NCI-H524 treated with DMSO at 0.1 percent for 48 hours (cell line): ENCODE measurements around the gene PGAM5.

Experiments used
- DNase-seq: peaks from one replicate; lab custom pipeline; 2025; lab: John Stamatoyannopoulos, UW

The PGAM5 gene

DNA sequence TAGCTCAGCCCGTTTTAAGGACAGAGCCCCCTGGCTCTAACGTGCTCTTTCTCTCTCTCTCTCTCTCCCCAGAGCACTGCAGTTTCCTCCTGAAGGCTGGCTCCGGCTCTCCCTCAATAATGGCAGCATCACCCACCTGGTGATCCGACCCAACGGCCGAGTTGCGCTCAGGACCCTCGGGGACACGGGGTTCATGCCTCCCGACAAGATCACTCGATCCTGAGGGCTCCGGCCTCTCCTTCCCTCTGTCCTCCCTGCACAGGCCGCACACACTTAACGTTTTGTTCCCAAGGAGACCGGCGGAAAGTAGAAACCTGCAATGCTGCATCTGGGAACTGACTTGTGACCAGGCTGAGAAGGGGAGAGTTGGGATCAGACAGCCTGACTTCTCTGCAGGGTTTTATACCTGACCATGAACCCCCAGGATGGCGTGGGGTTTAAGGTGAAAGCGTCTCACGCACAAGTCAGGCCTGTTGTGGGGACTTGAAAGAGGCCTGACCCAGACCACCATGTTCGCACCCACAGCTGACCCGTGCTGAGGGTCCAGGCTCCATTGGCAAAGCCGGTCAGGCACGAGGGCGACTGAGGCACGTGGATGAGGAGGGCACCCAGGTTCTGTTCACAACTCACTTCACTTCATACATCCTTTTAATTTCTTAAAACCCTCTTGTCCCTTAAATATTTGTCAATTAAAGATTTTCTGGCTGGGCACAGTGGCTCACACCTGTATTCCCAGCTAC is 10.1 kb downstream of the PGAM5 start:
- DNase-seq = no peak

DNA sequence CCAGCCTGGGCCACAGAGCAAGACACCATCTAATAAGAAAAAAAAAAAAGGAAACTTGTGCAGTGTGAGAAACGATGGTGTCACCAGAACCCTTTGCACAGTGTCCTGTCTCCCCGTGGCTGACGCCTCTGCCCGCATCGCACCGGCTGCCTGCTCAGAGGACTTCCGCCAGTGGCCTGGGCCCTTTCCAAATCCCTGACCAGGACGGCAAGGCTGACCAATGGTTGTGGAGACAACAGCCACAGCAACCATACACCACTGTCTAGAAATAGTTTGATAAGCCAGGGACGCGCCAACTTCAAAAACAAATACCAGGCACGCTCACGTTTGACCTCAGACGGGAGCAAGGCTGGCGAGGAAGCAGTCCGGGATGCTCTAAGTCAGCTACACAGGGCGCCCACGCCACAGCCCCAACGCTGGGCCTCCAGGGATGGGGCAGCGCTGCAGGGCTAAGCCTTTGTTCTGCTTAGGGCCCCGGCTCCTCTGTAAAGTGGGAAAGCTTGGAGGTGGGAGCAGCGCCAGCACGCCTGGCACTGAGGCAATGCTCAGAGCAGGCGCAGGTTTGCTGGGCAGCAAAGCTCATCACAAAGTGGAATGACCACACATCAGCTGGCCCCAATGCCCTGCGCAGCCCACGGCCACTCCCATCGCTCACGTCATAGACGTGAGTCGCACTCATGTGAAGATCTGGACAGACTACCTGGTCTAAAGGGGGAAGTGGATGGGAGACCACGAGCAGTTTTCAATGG is 12.5 kb downstream of the PGAM5 start:
- DNase-seq = no peak

DNA sequence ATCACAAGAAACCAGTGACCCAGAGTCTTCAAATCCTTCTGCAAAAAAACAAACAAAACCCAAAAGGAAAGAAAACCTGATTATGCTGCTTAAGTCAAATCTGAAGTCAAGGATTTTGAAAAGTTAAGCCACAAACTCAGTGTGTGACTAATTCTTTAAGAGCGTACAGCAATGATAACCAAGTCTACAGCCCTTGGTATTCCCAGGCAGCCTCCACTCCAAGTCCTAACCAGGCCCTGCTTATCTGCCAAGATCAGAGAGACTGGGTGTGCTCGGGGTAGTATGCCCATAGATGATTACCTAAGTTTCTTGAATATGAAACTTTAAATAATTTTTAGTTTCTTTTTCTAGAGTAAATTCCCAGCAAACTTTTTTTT is 13.1 kb downstream of the PGAM5 start:
- no peak for DNase-seq

DNA sequence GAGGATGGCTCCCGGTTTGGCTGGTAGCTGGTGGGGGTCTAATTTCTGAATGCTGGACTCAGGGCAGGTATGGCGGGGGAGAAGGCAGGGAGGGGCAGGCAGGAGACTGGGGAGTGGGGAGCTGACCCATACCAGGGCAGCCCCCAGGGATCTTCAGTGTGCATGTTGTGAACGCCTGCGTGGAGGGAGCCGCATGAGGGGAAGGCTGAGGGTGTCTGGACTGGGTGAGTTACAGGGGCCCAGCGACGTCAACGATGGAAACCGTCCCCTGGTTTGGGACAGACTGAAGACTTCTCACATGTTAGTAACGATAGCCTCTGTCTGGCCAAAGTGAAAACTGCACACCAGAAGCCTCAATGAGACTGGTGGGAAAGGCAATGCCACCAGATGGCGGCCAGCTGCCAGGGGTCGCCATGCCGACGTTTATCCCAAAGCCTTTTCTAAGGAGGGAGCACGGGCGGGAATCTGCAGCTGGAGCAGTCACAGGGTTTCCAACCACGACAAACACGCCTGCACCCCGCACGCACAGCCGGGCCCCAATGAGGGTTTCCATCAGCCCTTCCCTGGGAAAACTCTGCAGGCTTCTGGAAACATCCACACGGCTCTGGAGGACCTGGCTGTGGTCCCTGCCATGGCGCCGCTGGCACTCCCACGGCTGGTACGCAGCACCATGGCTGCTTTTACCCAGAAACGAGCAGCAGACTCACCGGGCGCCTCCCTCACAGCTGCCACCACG is 14.0 kb downstream of the PGAM5 start:
- DNase-seq = peak; percentile 36

DNA sequence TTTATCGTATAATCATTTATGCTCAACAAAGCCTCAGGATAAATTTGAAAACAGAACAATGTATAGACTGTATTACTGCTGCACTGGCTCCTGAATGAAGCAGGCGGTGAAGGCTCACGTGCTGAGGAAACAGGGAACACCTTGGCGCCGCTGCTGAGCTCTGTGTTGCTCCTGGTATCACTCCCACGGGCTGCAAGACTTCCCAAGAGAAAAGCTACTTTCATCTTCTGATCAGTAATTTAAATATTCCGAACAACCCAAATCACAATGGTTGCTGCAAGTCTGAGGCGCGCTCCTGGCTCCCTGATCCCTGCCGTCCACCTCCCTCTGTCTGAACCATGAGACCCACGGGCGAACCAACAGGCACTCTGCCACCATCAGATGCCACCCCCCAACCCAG is 15.7 kb downstream of the PGAM5 start:
- no peak for DNase-seq

DNA sequence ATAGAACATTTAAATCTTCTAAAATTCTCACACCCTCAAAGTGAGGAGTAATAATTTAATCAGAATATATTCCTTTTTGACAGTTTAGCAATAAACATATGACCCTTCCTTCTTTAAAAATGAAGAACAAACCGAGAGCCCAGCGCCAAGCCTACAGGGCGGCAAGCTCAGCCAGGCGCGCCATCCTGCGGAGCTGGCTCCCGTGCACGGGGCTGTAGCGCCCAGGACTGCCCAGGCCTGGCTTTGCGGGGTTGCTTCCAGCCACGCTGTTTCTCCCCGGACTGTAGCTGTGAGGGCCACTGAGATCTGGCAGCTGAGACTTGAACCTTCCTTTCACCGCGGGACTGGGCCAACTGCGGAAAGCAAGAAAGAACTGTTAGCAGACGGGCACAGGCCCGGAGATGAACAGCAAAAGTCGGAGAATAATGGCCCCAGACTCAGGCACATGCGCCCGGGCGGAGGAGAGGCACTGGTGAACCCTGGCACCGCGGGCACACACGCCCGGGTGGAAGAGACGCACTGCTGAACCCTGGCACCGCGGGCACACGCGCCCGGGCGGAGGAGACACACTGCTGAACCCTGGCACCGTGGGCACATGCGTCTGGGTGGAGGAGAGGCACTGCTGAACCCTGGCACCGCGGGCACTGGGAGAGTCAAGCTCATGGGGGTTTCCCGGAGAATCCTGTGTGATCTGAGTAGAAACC is 16.6 kb downstream of the PGAM5 start:
- DNase-seq = no peak

DNA sequence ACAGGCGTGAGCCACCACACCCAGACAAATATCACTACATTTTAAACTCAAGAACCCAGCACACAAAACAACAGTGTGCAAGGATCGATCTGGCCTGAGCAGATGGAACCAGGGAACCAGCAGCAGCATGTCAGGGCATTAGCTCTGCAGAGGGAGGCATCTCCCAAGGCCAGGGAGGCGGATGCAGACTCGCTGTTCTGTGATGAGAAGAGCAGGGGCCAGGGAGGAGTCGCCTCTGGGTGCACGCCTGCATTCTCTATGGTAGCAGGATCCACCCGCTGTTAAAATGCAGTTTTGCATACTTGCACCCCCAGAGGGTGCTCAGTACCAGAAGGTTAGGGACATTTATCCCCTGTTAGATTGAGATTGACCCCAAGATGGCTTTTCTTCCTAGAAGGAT is 17.9 kb downstream of the PGAM5 start:
- DNase-seq = no peak

DNA sequence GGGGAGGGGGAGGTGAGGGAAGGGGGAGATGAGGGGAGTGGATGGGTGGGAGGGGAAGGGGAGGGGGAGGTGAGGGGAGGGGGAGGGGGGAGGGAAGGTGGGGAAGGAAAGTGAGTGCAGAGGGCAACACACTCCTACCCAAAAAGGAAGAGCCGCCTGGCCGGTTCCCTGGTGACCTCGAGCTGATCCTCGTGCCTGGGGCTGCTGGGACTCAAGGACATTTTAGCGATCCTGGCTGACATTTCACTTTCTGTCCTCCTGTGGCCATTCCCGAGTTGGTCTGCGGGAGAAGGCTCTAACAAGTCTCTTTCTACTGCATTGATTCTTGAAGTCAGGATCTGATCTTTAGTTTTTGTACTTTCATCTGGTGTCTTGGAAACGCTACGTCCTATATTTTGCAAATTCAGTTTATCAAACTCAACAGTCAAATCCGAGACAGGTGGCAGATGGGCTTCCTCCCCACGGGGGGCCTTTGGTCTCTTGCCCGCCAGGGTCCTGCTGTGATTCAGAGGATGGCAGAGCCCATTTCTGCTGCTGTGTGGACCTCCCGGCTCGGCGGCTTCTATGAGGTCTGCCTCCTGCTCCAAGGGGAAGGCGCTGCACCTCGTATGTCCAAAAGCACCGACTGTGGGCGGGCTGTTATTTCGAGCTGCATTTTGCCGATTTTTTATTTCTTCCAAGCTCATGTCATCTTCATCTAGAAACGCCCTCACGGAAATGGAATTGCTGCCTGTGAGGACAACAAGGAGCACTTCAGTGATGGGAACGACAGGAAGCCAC is 19.1 kb downstream of the PGAM5 start:
- peak; percentile 18 for DNase-seq

DNA sequence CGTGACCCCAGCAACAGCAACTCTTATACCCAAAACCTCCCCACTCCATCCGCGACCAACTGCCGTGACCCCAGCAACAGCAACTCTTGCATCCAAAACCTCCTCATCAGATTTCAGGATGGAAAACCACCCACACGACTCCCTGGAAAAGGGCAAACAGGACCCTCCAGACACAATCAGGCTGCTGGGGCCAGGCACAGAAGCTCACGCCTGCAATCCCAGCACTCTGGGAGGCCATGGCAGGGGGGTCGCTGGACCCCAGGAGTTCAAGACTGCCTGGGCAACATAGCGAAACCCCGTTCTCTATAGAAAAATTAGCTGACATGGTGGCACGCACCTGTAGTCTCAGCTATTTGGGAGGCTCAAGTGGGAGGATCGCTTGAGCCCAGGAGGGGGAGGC is 19.7 kb downstream of the PGAM5 start:
- DNase-seq = no peak

DNA sequence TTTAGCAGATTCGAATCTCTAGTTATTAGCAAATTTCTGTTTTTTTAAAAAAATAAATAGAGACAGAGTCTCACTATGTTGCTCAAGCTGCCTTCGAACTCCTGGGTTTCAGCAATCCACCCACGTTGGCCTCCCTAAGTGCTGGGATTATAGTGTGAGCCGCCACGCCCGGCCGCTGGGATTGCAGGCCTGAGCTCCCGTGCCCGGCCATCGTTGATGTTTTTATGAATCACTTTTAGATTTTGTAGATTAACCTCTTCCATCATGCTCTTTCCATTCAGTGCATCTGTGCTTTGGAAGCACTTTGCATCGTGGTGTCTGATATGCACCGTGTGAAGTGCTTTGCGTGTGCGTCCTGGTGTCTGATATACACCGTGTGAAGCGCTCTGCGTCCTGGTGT is 20.9 kb downstream of the PGAM5 start:
- DNase-seq = no peak

DNA sequence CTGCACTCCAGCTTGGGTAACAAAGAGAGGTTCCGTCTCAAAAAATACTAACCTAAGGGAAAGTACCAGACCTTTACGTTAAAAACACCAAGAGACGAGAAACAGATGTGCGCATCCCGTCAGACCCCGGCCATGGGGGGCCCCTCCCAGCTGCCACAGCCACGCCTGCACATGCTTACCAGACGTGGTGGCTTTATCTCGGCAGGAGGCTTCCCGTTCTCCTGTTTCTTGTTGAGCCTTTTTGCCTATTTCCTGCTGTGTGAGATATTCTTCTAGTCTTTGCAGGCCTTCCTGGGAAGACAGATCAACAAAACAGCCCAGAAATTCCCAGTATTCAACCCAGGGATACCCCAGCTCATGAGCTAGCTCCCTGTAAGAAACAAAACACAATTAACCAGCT is 23.6 kb downstream of the PGAM5 start:
- DNase-seq = no peak

DNA sequence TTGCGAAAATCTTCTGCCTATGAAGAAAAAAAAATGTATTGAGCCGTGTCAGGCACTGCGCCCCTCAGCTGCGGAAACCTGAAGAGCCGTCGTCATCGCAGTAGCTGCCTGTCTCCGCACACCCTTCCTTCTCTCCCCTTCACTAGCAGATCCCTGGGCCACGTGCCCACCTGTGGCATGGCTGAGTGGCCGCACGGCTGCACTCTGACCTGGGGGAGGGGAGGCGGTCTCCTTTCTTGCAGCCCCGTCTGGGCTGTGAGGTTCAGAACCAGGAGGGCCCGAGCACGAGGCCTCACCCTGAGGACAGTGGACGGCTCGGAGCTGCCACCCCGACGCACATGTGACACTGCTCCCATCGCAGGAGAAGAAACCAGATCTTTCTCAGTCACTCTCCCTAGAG is 24.9 kb downstream of the PGAM5 start:
- no peak for DNase-seq

DNA sequence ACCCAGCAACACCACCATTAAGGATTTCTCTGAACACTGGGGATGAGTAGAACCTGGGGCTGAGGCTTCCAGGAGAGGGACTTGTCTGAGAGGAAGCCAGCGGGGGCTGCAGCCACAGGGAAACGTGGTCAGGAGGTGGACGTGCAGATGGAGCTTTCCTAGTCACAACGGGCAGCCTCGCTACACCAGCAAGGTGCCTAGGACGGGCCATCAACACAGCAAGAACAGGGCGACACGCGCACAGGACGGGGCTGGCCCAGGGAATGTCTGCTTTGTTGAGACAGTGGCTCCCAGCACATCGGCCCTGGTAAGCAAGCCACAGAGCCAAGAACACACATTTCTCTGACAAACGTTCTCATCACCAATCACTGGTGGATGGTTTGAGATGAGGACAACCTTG is 25.7 kb downstream of the PGAM5 start:
- DNase-seq = no peak

DNA sequence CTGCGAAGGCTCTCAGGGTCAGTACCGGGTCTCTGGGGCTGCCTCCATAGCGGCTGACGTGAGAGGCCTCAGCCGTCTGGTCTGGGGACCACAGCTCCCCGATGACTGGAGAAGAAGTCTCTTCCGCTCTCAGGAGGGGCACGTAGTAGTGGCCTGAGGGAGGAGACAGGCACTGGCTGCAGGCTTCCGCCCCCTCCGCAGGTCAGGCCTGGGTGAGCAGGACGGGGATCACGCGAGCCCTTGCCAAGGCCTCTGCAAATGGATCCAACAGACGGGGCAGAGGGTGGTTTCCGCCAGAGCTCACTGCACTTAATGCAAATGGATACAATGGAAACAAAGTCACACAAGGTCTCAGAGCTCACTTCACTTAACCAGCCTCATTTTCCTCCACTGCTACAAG is 26.3 kb downstream of the PGAM5 start:
- DNase-seq = no peak

DNA sequence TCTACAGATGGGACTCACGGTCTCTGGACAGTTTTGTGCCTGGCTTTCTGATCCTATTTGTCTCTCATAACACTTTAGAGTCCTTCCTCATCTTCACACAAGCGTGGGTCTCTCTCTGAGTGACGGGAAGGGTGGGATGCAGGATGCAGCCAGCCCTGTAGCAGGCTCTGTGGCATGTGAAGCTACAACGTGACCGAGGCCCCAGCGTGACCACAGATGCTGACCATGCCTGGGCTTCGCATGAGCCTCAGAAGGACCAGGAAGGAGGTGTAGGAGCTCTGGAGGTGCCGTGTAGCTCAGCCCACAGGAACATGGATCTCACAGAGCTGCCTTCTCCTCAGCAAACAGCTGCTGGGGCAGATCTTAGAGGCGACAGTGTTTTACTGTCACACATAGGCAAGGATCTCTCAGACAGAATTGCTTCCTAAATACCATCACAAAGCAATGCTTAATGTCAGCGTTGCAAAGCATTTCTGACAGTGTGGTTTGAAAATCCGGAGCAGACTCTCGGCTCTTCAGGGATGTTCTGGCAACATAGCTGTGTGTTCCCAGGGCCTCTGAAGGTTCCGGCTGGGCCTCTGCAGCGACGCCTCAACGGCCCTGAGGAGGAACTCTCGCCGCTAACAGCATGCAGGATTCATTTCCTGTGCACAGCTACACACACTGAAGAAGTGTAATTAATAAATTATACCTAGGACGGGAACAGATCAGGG is 29.1 kb downstream of the PGAM5 start:
- DNase-seq = no peak

DNA sequence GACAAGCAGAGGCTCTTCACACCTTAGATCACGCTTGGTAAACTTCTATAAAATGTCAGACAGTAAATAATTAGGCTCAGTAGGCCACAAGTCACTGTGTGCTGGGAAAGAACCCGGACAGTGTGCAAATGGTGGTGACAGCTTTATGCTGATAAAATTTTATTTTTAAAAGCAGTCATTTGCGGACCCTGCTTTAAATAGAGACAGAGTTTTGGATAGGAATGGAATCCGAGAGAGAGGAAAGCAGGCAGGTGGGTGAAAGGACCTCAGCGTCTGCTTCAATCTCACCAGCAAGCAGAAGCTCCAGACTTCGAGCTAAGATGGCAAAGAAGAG is 29.6 kb downstream of the PGAM5 start:
- DNase-seq = no peak

DNA sequence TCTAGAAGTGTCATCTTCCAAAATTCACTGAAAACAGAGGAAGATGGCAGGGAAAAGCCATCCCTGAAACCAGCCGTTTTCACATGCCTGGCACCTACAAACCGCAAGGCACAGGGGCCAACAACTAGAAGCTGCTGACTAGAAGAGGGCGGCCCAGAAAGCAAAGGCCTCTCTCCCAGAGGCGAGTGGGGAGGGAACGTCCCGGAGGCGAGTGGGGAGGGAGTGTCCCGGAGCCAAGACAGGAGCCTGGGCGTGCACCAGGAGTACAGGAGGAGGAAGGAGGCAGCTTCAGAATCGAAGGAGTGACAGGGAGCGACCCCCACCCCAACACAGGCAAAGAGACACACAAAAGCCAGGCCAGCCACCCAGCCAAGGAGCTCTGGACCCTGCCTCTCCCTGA is 30.0 kb downstream of the PGAM5 start:
- DNase-seq = no peak

DNA sequence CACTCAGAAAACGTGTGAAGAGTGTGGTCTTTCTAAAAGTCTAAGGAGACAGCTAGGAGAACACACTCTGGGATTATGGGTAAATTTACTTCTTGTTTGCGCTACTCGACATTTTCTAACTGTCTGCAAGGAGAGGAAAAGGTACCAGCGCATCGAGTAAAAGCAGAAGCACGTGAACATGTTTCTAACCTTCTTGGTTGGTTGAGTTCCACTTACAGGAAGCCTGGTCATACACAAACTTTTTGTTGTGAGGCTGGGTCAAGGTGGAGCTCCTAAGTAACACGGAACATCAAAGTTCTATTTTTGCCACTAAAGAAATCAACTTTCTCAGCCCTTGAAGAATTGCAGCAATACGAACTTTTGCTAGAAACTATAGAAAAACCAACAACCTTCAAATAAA is 31.0 kb downstream of the PGAM5 start:
- DNase-seq = no peak

DNA sequence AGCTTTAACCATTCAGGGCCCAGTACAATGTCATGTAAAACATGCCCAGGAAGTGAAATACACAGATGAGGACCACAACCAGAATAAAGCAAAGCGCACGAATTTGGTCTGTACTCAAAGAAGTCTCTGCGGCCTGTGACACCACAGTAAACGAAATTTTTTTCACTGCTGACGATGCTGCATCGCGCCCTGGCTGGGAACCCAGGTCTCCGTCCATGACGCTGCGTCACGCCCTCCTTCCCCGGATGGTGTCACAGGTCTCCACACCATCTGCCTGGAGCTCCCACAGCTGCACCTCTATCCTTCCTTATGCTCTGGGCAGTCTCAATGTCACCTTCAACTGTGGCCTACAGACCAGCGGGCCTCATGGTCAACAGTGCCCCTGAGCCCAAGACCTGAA is 33.2 kb downstream of the PGAM5 start:
- DNase-seq = no peak

DNA sequence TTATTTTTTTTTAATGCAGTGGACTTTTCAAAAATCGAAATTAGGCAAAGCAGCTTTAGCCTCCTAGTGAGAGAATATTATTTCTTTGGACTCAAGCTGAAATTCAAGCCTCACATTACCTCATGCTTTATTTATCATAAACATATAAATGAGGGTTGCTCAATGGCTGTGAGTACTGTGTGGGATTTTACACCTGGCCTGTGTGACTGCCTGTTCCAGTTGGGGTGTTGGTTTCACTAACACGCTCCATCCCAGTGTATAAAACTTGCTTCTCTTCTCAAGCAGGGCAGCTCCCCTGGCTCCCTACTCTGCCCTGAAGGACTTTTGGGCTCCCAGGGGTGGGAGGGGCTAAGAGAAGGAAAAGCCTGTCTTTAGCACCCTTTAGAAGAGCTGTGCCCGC is 36.0 kb downstream of the PGAM5 start:
- no peak for DNase-seq

DNA sequence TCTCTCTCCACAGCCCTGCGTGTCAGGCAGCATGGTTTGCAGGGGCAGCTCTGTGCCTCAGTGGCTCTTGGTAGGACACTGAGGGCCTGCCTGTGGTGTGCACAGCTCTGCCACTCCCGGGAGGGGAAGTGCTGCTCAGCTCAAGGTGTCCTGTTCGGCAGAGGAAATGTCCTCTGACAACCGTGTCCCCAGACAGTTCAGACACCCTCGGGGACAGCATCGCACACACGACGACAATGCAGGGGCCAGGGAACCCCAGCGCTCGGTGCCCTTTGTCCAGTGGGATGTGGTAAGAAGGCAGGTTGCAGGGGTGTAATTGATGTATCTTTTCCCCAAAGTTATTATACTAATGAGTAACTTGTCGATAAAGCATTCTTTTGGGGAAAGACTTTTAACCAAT is 36.8 kb downstream of the PGAM5 start:
- DNase-seq = no peak
